CD4-positive, alpha-beta T cell treated with Interleukin-17A for 1 hour (primary cell): ENCODE data around the gene GPC1.

Experiments used
- DNase-seq: peaks from one replicate; pipeline ENCODE4 v3.0.0-alpha.2; 2020

The GPC1 gene

GRCh38 chr2:240445961-240446663, 10.6 kb downstream of the GPC1 start:
- no peak for DNase-seq

GRCh38 chr2:240446664-240447175, 11.3 kb downstream of the GPC1 start:
- DNase-seq, result no peak

- DNase-seq, result no peak
Observed at GRCh38 chr2:240447331-240447730, 11.9 kb downstream of the GPC1 start.

- no peak for DNase-seq
Observed at GRCh38 chr2:240447934-240448333, 12.5 kb downstream of the GPC1 start.

GRCh38 chr2:240448387-240449274, 13.2 kb downstream of the GPC1 start:
- DNase-seq, result no peak

GRCh38 chr2:240449764-240450531, 14.5 kb downstream of the GPC1 start:
- DNase-seq, result no peak

- DNase-seq, result no peak
Observed at GRCh38 chr2:240450532-240451107, 15.2 kb downstream of the GPC1 start.

GRCh38 chr2:240451108-240451611, 15.7 kb downstream of the GPC1 start:
- DNase-seq, result no peak

GRCh38 chr2:240451791-240452461, 16.5 kb downstream of the GPC1 start:
- no peak for DNase-seq

GRCh38 chr2:240452462-240453256, 17.2 kb downstream of the GPC1 start:
- no peak for DNase-seq

GRCh38 chr2:240453461-240454105, 18.1 kb downstream of the GPC1 start:
- DNase-seq, result no peak

GRCh38 chr2:240454106-240454901, 18.8 kb downstream of the GPC1 start:
- no peak for DNase-seq

GRCh38 chr2:240455272-240455646, 19.8 kb downstream of the GPC1 start:
- no peak for DNase-seq

GRCh38 chr2:240455647-240456446, 20.4 kb downstream of the GPC1 start:
- DNase-seq, result no peak

GRCh38 chr2:240456447-240457222, 21.2 kb downstream of the GPC1 start:
- no peak for DNase-seq

- DNase-seq, result no peak
Observed at GRCh38 chr2:240457223-240458043, 22.0 kb downstream of the GPC1 start.
